ENCODE measurements around the gene KRAS. TPM values are rescaled to one million over a fixed set of nuclear protein-coding genes. Genes with fewer than 3 reads are reported as not detected.

KRAS gene
- total RNA-seq, 1 donor from 2014 or later = 45.8 TPM

DNA sequence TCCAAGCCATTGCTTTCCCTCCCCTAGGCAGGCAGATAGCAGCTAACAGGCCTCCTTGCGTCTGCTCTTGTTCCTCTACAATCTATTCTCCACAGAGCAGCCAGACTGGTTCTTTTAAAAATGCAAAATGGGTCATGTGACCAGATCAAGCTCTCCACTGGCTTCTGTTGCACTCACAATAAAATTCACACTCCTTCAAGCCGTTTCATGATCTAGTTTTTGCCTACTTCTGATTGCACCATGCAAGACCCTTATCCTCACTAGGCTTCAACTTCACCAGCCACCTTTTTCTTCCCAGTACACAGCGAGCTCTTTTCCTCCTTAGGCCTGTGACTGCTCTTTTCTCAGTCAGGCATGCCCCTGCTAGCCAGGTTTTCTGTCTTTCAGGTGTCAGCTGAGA is 6.1 kb upstream of the KRAS start:
- H3K9me3 Mint-ChIP-seq = no peaks in the 10 kb centered on the region
- H3K4me1 Mint-ChIP-seq = peaks cover 23% of the 10 kb centered on the region
- no peak for DNase-seq
- H3K4me3 Mint-ChIP-seq = no peak overlapping the region
- ChIA-PET CTCF (no interaction called here), POLR2A (no interaction called here)
- H3K27me3 Mint-ChIP-seq = no peaks in the 10 kb centered on the region
- intact Hi-C loops (cut with micrococcal nuclease) = no loop called here
- TF ChIP-seq, protein P1, sequence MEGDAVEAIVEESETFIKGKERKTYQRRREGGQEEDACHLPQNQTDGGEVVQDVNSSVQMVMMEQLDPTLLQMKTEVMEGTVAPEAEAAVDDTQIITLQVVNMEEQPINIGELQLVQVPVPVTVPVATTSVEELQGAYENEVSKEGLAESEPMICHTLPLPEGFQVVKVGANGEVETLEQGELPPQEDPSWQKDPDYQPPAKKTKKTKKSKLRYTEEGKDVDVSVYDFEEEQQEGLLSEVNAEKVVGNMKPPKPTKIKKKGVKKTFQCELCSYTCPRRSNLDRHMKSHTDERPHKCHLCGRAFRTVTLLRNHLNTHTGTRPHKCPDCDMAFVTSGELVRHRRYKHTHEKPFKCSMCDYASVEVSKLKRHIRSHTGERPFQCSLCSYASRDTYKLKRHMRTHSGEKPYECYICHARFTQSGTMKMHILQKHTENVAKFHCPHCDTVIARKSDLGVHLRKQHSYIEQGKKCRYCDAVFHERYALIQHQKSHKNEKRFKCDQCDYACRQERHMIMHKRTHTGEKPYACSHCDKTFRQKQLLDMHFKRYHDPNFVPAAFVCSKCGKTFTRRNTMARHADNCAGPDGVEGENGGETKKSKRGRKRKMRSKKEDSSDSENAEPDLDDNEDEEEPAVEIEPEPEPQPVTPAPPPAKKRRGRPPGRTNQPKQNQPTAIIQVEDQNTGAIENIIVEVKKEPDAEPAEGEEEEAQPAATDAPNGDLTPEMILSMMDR (IDR thresholded peaks at IDR 0.05) = no peak
- H3K36me3 Mint-ChIP-seq (ENCODE audit: low read depth) = no peaks in the 10 kb centered on the region
- ATAC-seq (ENCODE audit: low read depth) = no peak
- no peak overlapping the region for H3K27ac Mint-ChIP-seq

GRCh38 chr12:25256005-25256404 is 5.3 kb upstream of the KRAS start:
- peaks cover 28% of the 10 kb centered on the region for H3K4me1 Mint-ChIP-seq
- no peaks in the 10 kb centered on the region for H3K9me3 Mint-ChIP-seq
- TF ChIP-seq, protein P1 (IDR thresholded peaks at IDR 0.05) = no peak
- no peaks in the 10 kb centered on the region for H3K27me3 Mint-ChIP-seq
- CTCF ChIA-PET = no interaction called here
- no peak for ATAC-seq (ENCODE audit: low read depth)
- POLR2A ChIA-PET = interaction anchor here (1.1 kb wide), 1 partner anchor 14 kb away, joined by 3 read pairs; no protein-coding TSS in a partner anchor
- no peaks in the 10 kb centered on the region for H3K36me3 Mint-ChIP-seq (ENCODE audit: low read depth)
- no peak overlapping the region for H3K27ac Mint-ChIP-seq
- intact Hi-C loops (cut with micrococcal nuclease) = no loop called here
- H3K4me3 Mint-ChIP-seq = no peak overlapping the region
- DNase-seq = no peak

DNA sequence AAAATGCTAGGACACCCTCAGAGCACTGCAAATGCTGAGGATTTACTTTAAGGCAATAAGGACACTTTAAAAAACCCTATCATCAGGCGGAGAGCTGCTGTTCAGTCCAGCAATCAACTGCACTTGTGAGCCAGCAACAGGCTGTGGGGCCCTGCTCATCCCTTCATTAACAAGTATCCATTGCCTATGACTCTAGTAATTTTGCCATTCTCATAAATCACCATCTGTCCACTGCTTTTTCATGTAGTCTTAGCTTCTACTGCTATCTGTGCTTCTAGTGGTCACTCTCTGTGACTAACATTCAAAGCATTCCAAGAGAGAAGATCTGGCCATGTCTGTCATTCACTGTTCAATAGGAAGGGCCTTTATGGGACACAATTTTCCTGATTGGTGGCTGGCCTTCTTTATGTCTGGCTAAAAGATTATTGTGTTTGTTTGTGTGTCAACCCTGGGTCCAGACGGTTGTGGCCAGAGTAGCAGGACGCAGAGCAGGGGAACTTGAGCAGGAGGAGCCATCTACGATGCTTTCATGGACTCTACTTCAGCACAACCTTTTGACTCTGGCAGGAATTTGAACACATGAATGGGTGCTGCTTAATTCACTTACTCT is 3.6 kb upstream of the KRAS start:
- Mint-ChIP-seq H3K9me3 (no peaks in the 10 kb centered on the region), H3K4me3 (no peak overlapping the region), H3K36me3 (ENCODE audit: low read depth) (peaks cover 7% of the 10 kb centered on the region), H3K27ac (peak overlapping the region; percentile 82), H3K27me3 (no peaks in the 10 kb centered on the region), H3K4me1 (peaks cover 34% of the 10 kb centered on the region)
- POLR2A ChIA-PET = interaction anchor here (1.0 kb wide), 1 partner anchor 8 kb away, joined by 3 read pairs; no protein-coding TSS in a partner anchor
- CTCF ChIA-PET = no interaction called here
- ATAC-seq (ENCODE audit: low read depth) (no peak), DNase-seq (no peak)
- TF ChIP-seq, protein P1 (IDR thresholded peaks at IDR 0.05) = no peak
- intact Hi-C loops (cut with micrococcal nuclease) = loop anchor here (5.0 kb wide), 3 partner anchors 863 to 1578 kb away; partner anchors contain the start of gene ITPR2

GRCh38 chr12:25253371-25254068 is 2.8 kb upstream of the KRAS start:
- no peak for DNase-seq
- intact Hi-C loops (cut with micrococcal nuclease) = loop anchor here (5.0 kb wide), 3 partner anchors 864 to 1579 kb away; partner anchors contain the start of gene ITPR2
- H3K27ac Mint-ChIP-seq = peak overlapping the region; percentile 82

More at GRCh38 chr12:25253371-25254068, 2.8 kb upstream of the KRAS start:
- ATAC-seq (ENCODE audit: low read depth) = no peak
- Mint-ChIP-seq H3K4me1 (peaks cover 40% of the 10 kb centered on the region), H3K27me3 (no peaks in the 10 kb centered on the region), H3K36me3 (ENCODE audit: low read depth) (peaks cover 9% of the 10 kb centered on the region), H3K9me3 (no peaks in the 10 kb centered on the region), H3K4me3 (peak overlapping the region; percentile 58)
- ChIA-PET CTCF (no interaction called here), POLR2A (interaction anchor here (1.0 to 3.2 kb wide), 3 partner anchors 9 to 80 kb away, joined by 3 to 29 read pairs (median 4); no protein-coding TSS in a partner anchor)
- TF ChIP-seq, protein P1 (IDR thresholded peaks at IDR 0.05) = no peak
